Naive thymus-derived CD4-positive, alpha-beta T cell (primary cell): ENCODE data around the gene ZNF91. TPM values are rescaled to one million over a fixed set of nuclear protein-coding genes. Genes with fewer than 3 reads are reported as not detected.
"Not testable (repeated sequence)": the region's sequence is repeated elsewhere in the genome, so short reads cannot be mapped to it uniquely, and the experiment has no call there.

Experiments
- ATAC-seq: fragments of 150-1000 bp; cut with Tn5 transposase; 2 replicates; pipeline ENCODE4 v1.10.0; 2021; ENCODE audit warnings: mild to moderate bottlenecking, moderate library complexity
- CTCF ChIA-PET: fragments of 350-600 bp; sonication (Branson Sonifier 250); formaldehyde crosslinking; loops from one replicate; lab custom pipeline; 2021; ENCODE audit warnings: antibody characterized with exemption; lab: Charles Lee
- POLR2A ChIA-PET: fragments of 350-600 bp; sonication (Branson Sonifier 250); formaldehyde crosslinking; loops from one replicate; lab custom pipeline; 2021; ENCODE audit warnings: antibody characterized with exemption, inconsistent platforms; lab: Charles Lee
- DNase-seq, 9 donors: peaks; one replicate each; pipeline versions ENCODE4 v3.0.0 to v3.0.0-alpha.2; 2020 to 2022; ENCODE audit warnings: mixed read lengths in 1 of 9
- H3K27ac ChIP-seq: one replicate; pipeline ENCODE4 v1.7.0; 2013; ENCODE audit warnings: mild to moderate bottlenecking, low read depth, low read length, moderate library complexity
- H3K27me3 ChIP-seq, 2 donors: one replicate each; pipeline ENCODE4 v1.7.0; 2013; ENCODE audit warnings: low read length in 2 of 2, mild to moderate bottlenecking in 2 of 2, moderate library complexity in 2 of 2; ENCODE audit not compliant: control insufficient read depth in 2 of 2, insufficient read depth in 2 of 2
- H3K36me3 ChIP-seq, 3 experiments: 1 replicate in 2 of 3; 2 replicates in 1 of 3; pipeline ENCODE4 v1.7.0; 2013; ENCODE audit warnings: low read length in 3 of 3, mild to moderate bottlenecking in 3 of 3, moderate library complexity in 1 of 3; ENCODE audit not compliant: insufficient read depth in 3 of 3, control insufficient read depth in 2 of 3
- H3K4me1 ChIP-seq, 2 donors: one replicate each; pipeline ENCODE4 v1.7.0; 2013; ENCODE audit warnings: low read length in 2 of 2, mild to moderate bottlenecking in 2 of 2, moderate library complexity in 1 of 2; ENCODE audit not compliant: control insufficient read depth in 2 of 2, insufficient read depth in 2 of 2
- H3K4me3 ChIP-seq: 2 replicates; pipeline ENCODE4 v1.7.0; 2013; ENCODE audit warnings: mild to moderate bottlenecking, low read length
- H3K9me3 ChIP-seq, 3 experiments: 1 replicate in 2 of 3; 2 replicates in 1 of 3; pipeline ENCODE4 v1.7.0; 2013; ENCODE audit warnings: low read length in 3 of 3; ENCODE audit not compliant: control insufficient read depth in 2 of 3
- H3K27ac Mint-ChIP-seq, 9 donors: one replicate each; pipeline ENCODE4 v1.8.0; 2020 to 2022; ENCODE audit warnings: mixed read lengths in 9 of 9, mild to moderate bottlenecking in 8 of 9, moderate library complexity in 5 of 9, inconsistent platforms in 2 of 9
- H3K27me3 Mint-ChIP-seq, 5 donors: one replicate each; pipeline ENCODE4 v1.8.0; 2021 to 2022; ENCODE audit warnings: mixed read lengths in 5 of 5, mild to moderate bottlenecking in 1 of 5
- H3K36me3 Mint-ChIP-seq, 5 donors: one replicate each; pipeline ENCODE4 v1.8.0; 2020 to 2022; ENCODE audit warnings: mixed read lengths in 5 of 5, mild to moderate bottlenecking in 3 of 5, inconsistent platforms in 1 of 5
- H3K4me1 Mint-ChIP-seq, 7 donors: one replicate each; pipeline ENCODE4 v1.8.0; 2020 to 2022; ENCODE audit warnings: mixed read lengths in 7 of 7, mild to moderate bottlenecking in 3 of 7, inconsistent platforms in 1 of 7
- H3K4me3 Mint-ChIP-seq, 10 donors: one replicate each; pipeline ENCODE4 v1.8.0; 2020 to 2022; ENCODE audit warnings: mild to moderate bottlenecking in 10 of 10, mixed read lengths in 10 of 10, moderate library complexity in 6 of 10, inconsistent platforms in 2 of 10
- H3K9me3 Mint-ChIP-seq, 11 donors: one replicate each; pipeline ENCODE4 v1.8.0; 2020 to 2022; ENCODE audit warnings: mixed read lengths in 11 of 11, mild to moderate bottlenecking in 4 of 11, inconsistent platforms in 1 of 11, moderate library complexity in 1 of 11
- intact Hi-C, 2 donors: fragments of 100-400 bp; cut with micrococcal nuclease; formaldehyde crosslinking; loops; one replicate each; pipeline ENCODE4 v1.15.1; 2023
- polyA plus RNA-seq, 2 donors: library from polyadenylated mRNA; unstranded; fragments of 300-500 nt; fragmentation: Illumina TruSeq; gene quantifications; one replicate each; pipeline ENCODE4 v1.2.3, GENCODE V29; 2021
- total RNA-seq, 6 experiments: library from RNA in 5 of 6; stranded (reverse) in 5 of 6; gene quantifications; 1 replicate in 5 of 6; 2 replicates in 1 of 6; pipeline ENCODE4 v1.2.3 and lab custom pipeline; 2021 to 2026

Gene ZNF91
- total and polyA plus RNA-seq, 7 experiments from 2014 or later: 40.5 to 165 (median 85.7) TPM

DNA sequence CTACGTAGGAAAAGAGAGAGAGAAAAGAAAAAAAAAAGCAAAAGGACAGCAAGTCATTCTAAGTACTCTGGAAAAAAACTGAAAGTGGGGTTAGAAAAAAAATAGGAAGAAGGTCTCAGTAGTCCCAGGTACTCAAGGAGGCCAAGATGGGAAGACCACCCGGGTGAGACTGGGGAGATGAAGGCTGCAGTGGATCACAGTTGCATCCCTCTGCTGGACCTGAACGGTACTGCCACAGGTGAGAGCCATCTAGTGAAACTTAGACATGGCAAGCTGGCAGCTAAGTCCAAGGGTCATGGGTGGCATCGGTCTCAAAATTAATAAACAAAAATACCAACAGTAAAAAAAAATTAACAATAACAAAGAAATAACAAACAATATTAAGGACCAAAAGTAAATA lies 41.0 kb upstream of the ZNF91 start:
- no peak for DNase-seq
- ATAC-seq: no peak
- peaks cover 20 to 76% (median 48%) of the 10 kb centered on the region in 11 donors for H3K9me3 Mint-ChIP-seq
- POLR2A ChIA-PET: no interaction called here
- Histone ChIP-seq H3K9me3 (peaks cover 0 to 11% (median 0%) of the 10 kb centered on the region in 3 experiments), H3K4me3 (no peak overlapping the region), H3K27me3 (no peaks in the 10 kb centered on the region), H3K4me1 (no peaks in the 10 kb centered on the region), H3K27ac (no peak overlapping the region), H3K36me3 (no peaks in the 10 kb centered on the region)
- intact Hi-C loops: no loop called here
- H3K4me3 Mint-ChIP-seq: no peak overlapping the region
- no peaks in the 10 kb centered on the region for H3K27me3 Mint-ChIP-seq
- H3K27ac Mint-ChIP-seq: no peak overlapping the region
- H3K4me1 Mint-ChIP-seq: no peaks in the 10 kb centered on the region
- CTCF ChIA-PET: no interaction called here
- H3K36me3 Mint-ChIP-seq: peaks cover 0 to 17% (median 4%) of the 10 kb centered on the region in 5 donors

GRCh38 chr19:23420824-23421223 lies 25.6 kb upstream of the ZNF91 start:
- intact Hi-C loops: no loop called here
- no peaks in the 10 kb centered on the region for H3K27me3 ChIP-seq
- no peaks in the 10 kb centered on the region for H3K9me3 ChIP-seq
- H3K36me3 Mint-ChIP-seq: peaks cover 0 to 2% (median 0%) of the 10 kb centered on the region in 5 donors
- POLR2A ChIA-PET: no interaction called here
- no peak overlapping the region for H3K27ac Mint-ChIP-seq
- peaks cover 0 to 1% of the 10 kb centered on the region in 2 donors for H3K4me1 ChIP-seq
- H3K4me3 Mint-ChIP-seq: no peak overlapping the region
- no peak for DNase-seq
- peaks cover 0 to 12% (median 3%) of the 10 kb centered on the region in 5 donors for H3K27me3 Mint-ChIP-seq
- peaks cover 0 to 4% (median 3%) of the 10 kb centered on the region in 7 donors for H3K4me1 Mint-ChIP-seq
- no peaks in the 10 kb centered on the region for H3K36me3 ChIP-seq
- ATAC-seq: no peak
- H3K9me3 Mint-ChIP-seq: peaks cover 0 to 56% (median 12%) of the 10 kb centered on the region in 11 donors
- CTCF ChIA-PET: no interaction called here
- H3K27ac ChIP-seq: no peak overlapping the region
- no peak overlapping the region for H3K4me3 ChIP-seq

- H3K4me1 ChIP-seq, H3K9me3 ChIP-seq, ATAC-seq, H3K27me3 ChIP-seq, H3K36me3 ChIP-seq, H3K27ac Mint-ChIP-seq, intact Hi-C loops, H3K4me3 Mint-ChIP-seq, H3K4me3 ChIP-seq, POLR2A ChIA-PET, CTCF ChIA-PET, DNase-seq, H3K27ac ChIP-seq, H3K36me3 Mint-ChIP-seq: not testable (repeated sequence)
- Mint-ChIP-seq H3K4me1 (peaks cover 0 to 16% (median 9%) of the 10 kb centered on the region in 7 donors), H3K27me3 (peaks cover 4 to 23% (median 10%) of the 10 kb centered on the region in 5 donors), H3K9me3 (peaks cover 0 to 47% (median 12%) of the 10 kb centered on the region in 11 donors)
Observed at GRCh38 chr19:23419261-23419660, 24.0 kb upstream of the ZNF91 start.

DNA sequence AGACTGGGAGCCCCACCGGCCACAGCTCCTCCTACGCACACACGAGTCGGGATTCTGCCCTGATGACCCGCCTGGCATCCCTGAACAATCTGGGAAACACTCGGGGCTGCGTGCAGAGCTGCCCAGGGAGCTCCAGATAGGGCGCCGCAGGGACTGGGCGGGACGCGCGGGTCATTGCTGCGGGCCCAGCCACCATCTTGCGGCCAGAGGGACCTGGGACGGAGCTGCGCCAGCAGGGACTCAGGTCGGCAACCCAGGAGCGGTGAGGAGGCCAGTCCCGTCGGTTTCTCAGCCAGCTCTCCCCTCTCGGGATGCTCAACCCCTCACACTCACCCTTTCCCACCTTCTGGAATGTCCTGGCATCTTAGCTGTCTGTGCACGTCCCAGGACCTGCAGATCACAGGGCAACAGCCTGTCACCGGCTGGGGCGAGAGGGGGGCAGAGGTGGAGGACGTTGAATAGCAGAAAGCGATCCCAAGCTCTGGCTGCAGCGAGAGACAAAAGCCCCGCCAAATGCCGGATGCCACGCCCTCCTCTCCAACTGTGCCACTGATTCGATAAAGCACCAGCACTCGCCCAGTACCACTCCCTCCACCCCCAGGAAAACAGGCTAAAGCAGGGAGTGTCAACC lies 20.4 kb upstream of the ZNF91 start:
- peak; percentile 42 for ATAC-seq
- Histone ChIP-seq H3K36me3 (no peaks in the 10 kb centered on the region), H3K27ac (no peak overlapping the region), H3K9me3 (no peaks in the 10 kb centered on the region), H3K27me3 (no peaks in the 10 kb centered on the region), H3K4me1 (peaks cover 0 to 5% of the 10 kb centered on the region in 2 donors), H3K4me3 (peak overlapping the region; percentile 40)
- H3K36me3 Mint-ChIP-seq: peaks cover 0 to 2% (median 0%) of the 10 kb centered on the region in 5 donors
- H3K27me3 Mint-ChIP-seq: peaks cover 4 to 28% (median 14%) of the 10 kb centered on the region in 5 donors
- no peak overlapping the region for H3K27ac Mint-ChIP-seq
- CTCF ChIA-PET: interaction anchor here (0.5 kb wide), 1 partner anchor 719 kb away, joined by 4 read pairs; no protein-coding TSS in a partner anchor
- intact Hi-C loops: no loop called here
- H3K4me1 Mint-ChIP-seq: peaks cover 0 to 16% (median 9%) of the 10 kb centered on the region in 7 donors
- peak overlapping the region; percentile 65 to 86 (median 79) for H3K4me3 Mint-ChIP-seq
- POLR2A ChIA-PET: no interaction called here
- DNase-seq: peak in 1 of 9 donors; percentile 8
- peaks cover 0 to 25% (median 10%) of the 10 kb centered on the region in 11 donors for H3K9me3 Mint-ChIP-seq

DNA sequence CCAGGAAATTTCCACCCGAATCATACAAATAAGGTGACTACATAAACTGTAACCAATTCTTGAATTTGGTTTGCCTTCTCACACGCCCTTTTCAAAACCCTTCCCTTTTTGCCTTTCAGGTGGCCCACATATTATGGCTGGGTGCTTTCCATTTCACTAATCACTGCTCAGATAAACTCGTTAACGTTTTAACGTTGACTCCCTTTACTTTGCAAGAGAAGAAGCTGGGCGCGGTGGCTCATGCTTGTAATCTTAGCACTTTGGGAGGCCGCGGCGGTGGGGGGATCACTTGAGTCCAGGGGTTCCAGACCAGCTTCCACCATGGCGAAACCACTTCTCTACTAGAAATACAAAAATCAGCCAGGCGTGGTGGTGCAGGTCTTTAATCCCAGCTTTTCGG lies 19.8 kb upstream of the ZNF91 start:
- Mint-ChIP-seq H3K4me3 (peak overlapping the region; percentile 2 to 86 (median 78)), H3K9me3 (peaks cover 0 to 19% (median 7%) of the 10 kb centered on the region in 11 donors)

GRCh38 chr19:23410155-23410554 lies 14.9 kb upstream of the ZNF91 start:
- Histone ChIP-seq H3K27ac (no peak overlapping the region), H3K4me1 (no peaks in the 10 kb centered on the region), H3K36me3 (no peaks in the 10 kb centered on the region), H3K4me3 (no peak overlapping the region), H3K27me3 (no peaks in the 10 kb centered on the region), H3K9me3 (no peaks in the 10 kb centered on the region)
- CTCF ChIA-PET: no interaction called here
- POLR2A ChIA-PET: no interaction called here
- DNase-seq (no peak), ATAC-seq (no peak)
- Mint-ChIP-seq H3K36me3 (peaks cover 0 to 8% (median 0%) of the 10 kb centered on the region in 5 donors), H3K27me3 (peaks cover 2 to 14% (median 12%) of the 10 kb centered on the region in 5 donors), H3K27ac (peak overlapping the region in 2 of 9 donors; percentile 77 to 83), H3K4me1 (peaks cover 0 to 8% (median 4%) of the 10 kb centered on the region in 7 donors), H3K4me3 (no peak overlapping the region), H3K9me3 (peaks cover 0 to 37% (median 0%) of the 10 kb centered on the region in 11 donors)
- intact Hi-C loops: no loop called here

More for the DNA sequence above, 19.8 kb upstream of the ZNF91 start:
- H3K4me3 ChIP-seq: peak overlapping the region; percentile 40
- CTCF ChIA-PET: interaction anchor here (0.5 kb wide), 1 partner anchor 720 kb away, joined by 4 read pairs; no protein-coding TSS in a partner anchor
- Mint-ChIP-seq H3K4me1 (peaks cover 0 to 16% (median 9%) of the 10 kb centered on the region in 7 donors), H3K27ac (no peak overlapping the region), H3K27me3 (peaks cover 4 to 28% (median 14%) of the 10 kb centered on the region in 5 donors), H3K36me3 (peaks cover 0 to 2% (median 0%) of the 10 kb centered on the region in 5 donors)
- H3K27me3 ChIP-seq: no peaks in the 10 kb centered on the region
- ATAC-seq (no peak), DNase-seq (no peak)
- intact Hi-C loops: no loop called here
- H3K4me1 ChIP-seq: peaks cover 0 to 5% of the 10 kb centered on the region in 2 donors
- no peak overlapping the region for H3K27ac ChIP-seq
- POLR2A ChIA-PET: no interaction called here
- no peaks in the 10 kb centered on the region for H3K9me3 ChIP-seq
- no peaks in the 10 kb centered on the region for H3K36me3 ChIP-seq
